WI38 (cell line): Measurements from ENCODE around the gene UNC13B.
"Not testable (repeated sequence)": the region's sequence is repeated elsewhere in the genome, so short reads cannot be mapped to it uniquely, and the experiment has no call there.

ENCODE experiments used
- H3K4me3 ChIP-seq: 2 replicates; pipeline ENCODE4 v1.5.1; 2011; ENCODE audit warnings: low read depth, mild to moderate bottlenecking, control low read depth, low read length
- TF ChIP-seq, protein P1 (sequence below): IDR thresholded peaks from 2 replicates; pipeline ENCODE4 v1.5.1; 2012; ENCODE audit warnings: low read depth, mild to moderate bottlenecking, control low read depth, low read length

Gene UNC13B

DNA sequence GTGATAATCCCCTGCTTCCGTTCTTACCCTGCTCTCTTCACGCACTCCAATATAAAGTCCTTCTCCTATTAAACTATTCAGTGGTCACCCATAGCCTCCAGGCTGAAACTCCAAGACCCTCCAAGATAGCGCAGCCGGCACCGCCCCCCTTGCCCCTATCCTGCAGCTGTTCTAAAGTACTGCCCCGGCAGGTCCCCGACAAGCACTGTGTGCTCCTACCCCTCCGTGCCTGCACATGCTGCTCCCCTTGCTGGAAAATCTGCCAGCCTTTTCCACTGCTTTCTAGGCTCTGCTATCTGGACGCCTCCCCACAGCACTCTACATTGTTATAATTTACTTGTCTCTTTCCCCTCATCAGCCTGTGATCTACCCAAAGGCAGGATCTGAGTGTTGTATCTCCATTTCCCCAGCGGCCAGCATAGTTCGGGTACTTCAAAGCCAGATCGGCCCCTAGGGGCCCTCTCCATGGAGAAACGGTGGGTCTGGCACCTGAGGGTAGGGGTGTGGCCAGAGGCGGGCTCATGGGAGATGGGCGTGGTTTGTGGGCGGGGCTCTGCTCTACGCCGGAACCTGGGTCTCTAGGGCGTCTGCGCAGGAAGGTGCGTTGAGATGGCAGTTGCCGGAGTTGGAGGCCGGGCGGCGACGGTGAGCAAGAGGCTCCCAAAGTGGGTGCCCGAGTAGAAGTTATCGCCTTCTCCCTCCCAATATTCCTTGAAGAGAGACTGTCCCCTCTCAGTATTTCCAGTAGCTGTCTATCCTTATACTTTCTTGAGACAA is 244.6 kb downstream of the UNC13B start:
- H3K4me3 ChIP-seq: no peak overlapping the region
- TF ChIP-seq, protein P1, sequence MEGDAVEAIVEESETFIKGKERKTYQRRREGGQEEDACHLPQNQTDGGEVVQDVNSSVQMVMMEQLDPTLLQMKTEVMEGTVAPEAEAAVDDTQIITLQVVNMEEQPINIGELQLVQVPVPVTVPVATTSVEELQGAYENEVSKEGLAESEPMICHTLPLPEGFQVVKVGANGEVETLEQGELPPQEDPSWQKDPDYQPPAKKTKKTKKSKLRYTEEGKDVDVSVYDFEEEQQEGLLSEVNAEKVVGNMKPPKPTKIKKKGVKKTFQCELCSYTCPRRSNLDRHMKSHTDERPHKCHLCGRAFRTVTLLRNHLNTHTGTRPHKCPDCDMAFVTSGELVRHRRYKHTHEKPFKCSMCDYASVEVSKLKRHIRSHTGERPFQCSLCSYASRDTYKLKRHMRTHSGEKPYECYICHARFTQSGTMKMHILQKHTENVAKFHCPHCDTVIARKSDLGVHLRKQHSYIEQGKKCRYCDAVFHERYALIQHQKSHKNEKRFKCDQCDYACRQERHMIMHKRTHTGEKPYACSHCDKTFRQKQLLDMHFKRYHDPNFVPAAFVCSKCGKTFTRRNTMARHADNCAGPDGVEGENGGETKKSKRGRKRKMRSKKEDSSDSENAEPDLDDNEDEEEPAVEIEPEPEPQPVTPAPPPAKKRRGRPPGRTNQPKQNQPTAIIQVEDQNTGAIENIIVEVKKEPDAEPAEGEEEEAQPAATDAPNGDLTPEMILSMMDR: no peak

DNA sequence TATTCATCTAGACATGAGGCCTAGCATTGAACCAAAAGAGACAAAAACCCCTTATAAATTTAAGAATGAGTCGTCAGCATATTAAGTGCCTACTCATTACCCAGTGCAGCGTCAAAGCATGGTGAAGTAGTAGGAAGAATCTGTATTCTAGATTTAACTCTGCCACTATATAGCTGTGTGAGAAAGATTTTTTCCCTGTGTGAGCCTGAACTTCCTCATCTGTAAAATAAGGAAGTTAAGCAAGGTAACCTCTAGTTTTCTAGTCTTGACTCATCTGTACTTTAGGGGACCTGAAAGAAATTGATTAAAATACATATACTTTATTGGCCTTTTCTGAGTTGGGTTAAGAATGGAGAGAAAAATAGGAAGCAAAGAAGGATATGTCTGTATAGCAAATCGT is 246.0 kb downstream of the UNC13B start:
- H3K4me3 ChIP-seq: no peak overlapping the region
- TF ChIP-seq, protein P1: no peak

DNA sequence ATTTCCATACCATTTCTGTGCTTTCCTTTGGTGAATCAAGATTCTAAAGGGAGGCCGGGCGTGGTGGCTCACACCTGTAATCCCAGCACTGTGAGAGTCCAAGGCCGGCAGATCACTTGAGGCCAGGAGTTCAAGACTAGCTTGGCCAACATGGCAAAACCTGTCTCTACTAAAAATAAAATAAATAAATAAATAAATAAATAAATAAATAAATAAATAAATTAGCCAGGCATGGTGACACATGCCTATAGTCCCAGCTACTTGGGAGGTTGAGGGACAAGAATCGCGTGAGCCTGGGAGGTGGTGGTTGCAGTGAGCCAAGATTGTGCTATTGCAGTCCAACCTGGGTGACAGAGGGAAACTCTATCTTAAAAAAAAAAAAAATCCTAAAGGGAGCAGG is 247.6 kb downstream of the UNC13B start:
- H3K4me3 ChIP-seq: not testable (repeated sequence)

DNA sequence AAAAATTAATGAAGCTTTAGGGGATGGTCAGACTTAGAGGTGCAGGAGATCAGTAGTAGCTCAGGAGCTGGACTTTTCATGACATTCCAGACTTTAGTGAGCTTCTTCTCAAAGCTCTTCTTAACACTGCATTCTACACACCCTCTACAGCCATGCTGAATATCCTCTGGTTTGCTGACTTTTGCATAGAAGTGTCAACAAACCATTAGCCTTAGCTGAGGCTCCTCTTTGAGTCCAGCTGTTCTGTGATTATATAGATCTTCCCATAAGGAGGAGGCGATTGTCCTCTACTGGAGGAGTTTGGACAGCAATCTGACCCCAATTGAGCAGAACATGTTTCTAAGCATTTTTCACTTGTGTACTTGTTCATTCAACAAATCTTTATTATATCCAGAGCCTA is 253.1 kb downstream of the UNC13B start:
- H3K4me3 ChIP-seq: no peak overlapping the region
- TF ChIP-seq, protein P1: no peak

DNA sequence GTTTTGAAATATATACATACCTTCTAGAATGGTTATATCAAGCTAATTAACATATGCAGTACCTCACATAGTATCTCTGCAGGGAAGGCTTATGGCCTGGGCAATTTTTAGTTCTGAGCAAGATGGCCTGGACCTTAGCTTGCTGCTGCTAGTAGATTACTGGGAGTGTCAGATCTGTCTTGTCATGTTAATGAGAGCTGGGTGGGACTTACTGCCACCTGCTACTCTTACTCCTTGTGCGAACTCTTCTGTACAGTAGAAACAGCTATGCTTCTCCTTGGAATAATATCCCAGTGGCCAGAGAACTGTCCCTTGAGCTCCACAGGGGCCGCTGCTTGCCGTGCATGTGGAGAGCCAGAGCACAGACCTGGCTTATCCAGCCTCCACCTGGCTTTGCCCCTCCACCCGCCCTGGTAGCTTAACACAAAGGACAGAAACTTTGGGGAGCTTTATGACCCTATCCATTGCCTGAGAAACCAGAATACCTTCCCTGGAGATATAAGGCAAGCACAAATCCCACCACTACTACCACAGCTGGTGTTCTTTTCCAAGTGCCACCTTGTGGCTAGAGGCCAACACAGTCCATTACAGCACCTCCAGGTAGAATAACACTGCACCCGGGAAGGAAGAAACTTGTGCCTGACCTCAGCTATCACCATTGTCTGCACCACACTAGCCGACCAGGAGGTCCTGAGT is 253.7 kb downstream of the UNC13B start:
- TF ChIP-seq, protein P1: no peak
- H3K4me3 ChIP-seq: no peak overlapping the region

DNA sequence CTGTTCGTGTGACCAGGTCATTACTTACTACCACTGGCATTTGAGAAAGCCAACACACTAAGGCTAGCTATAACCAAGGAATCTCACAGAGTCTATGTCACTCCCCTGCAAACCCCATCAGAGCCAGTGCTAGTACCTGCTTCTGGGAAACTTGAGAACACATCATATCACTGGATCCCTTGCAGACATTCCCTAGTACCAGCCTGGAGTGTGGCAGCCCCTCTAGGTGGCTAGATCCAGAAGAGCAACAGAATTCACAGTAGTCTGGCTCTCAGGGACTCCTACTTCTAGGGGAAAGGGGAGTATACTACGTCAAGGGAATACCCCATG is 254.3 kb downstream of the UNC13B start:
- TF ChIP-seq, protein P1: no peak
- no peak overlapping the region for H3K4me3 ChIP-seq

DNA sequence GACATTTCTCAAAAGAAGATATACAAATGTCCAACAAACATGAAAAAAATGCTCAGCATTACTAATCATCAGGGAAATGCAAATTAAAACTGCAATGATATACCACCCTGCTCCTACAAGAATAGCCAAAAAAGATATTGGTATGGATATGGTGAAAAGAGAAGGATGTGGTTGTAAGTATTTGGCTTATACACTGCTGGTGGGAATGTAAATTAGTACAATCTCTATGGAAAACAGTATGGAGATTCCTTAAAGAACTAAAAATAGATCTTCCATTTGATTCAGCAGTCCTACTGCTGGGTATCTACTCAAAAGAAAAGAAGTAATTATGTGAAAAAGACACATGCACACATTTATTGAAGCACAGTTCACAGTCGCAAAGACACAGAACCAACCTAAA is 260.5 kb downstream of the UNC13B start:
- TF ChIP-seq, protein P1: no peak
- H3K4me3 ChIP-seq: no peak overlapping the region
